Keratinocyte (primary cell): ENCODE measurements around the gene HNF1B. TPM values are rescaled to one million over a fixed set of nuclear protein-coding genes. Genes with fewer than 3 reads are reported as not detected.

Experiments
- DNase-seq: peaks from one replicate; pipeline ENCODE4 v3.0.0-alpha.2; 2011; ENCODE audit warnings: low read depth, missing footprints, low spot score
- FAIRE-seq: peaks from 2 replicates; lab custom pipeline; 2011; peaks lifted over from hg19 to GRCh38; lab: Jason Lieb, UNC
- H2AFZ ChIP-seq: 2 replicates; pipeline ENCODE4 v1.6.0; 2012; ENCODE audit warnings: low read length, control low read depth, inconsistent platforms; ENCODE audit not compliant: control insufficient read depth
- H3K27ac ChIP-seq: 2 replicates; pipeline ENCODE4 v1.5.1; 2011; ENCODE audit warnings: low read length; ENCODE audit not compliant: control insufficient read depth, insufficient read depth
- H3K27me3 ChIP-seq: 3 replicates; pipeline ENCODE4 v1.6.0; 2011; ENCODE audit warnings: low read length; ENCODE audit not compliant: control insufficient read depth, insufficient read depth; ENCODE audit errors: extremely low read depth
- H3K36me3 ChIP-seq, 2 experiments: 2 replicates in 1 of 2; 3 replicates in 1 of 2; pipeline ENCODE4 v1.5.1; 2011; ENCODE audit warnings: low read length in 2 of 2, mild to moderate bottlenecking in 1 of 2; ENCODE audit not compliant: control insufficient read depth in 2 of 2, insufficient read depth in 2 of 2; ENCODE audit errors: extremely low read depth in 1 of 2
- H3K4me1 ChIP-seq: 3 replicates; pipeline ENCODE4 v1.5.1; 2011; ENCODE audit warnings: low read length; ENCODE audit not compliant: control insufficient read depth, insufficient read depth; ENCODE audit errors: extremely low read depth
- H3K4me2 ChIP-seq: 3 replicates; pipeline ENCODE4 v1.6.0; 2011; ENCODE audit warnings: low read depth, low read length; ENCODE audit not compliant: control insufficient read depth, insufficient read depth; ENCODE audit errors: extremely low read depth
- H3K4me3 ChIP-seq, 3 experiments: fragments of 200-600 bp in 1 of 3; sonication (generic) in 1 of 3; 2 replicates in 2 of 3; 3 replicates in 1 of 3; pipeline ENCODE4 v1.5.1; 2011 to 2016; ENCODE audit warnings: low read length in 3 of 3, mild to moderate bottlenecking in 3 of 3, control low read depth in 2 of 3, inconsistent platforms in 1 of 3, low read depth in 1 of 3, mixed read lengths in 1 of 3, mixed run types in 1 of 3, moderate library complexity in 1 of 3; ENCODE audit not compliant: control insufficient read depth in 2 of 3, insufficient read depth in 2 of 3; ENCODE audit errors: extremely low read depth in 1 of 3
- H3K79me2 ChIP-seq: 2 replicates; pipeline ENCODE4 v1.6.0; 2012; ENCODE audit warnings: low read length; ENCODE audit not compliant: control insufficient read depth, insufficient read depth
- H3K9ac ChIP-seq: 3 replicates; pipeline ENCODE4 v1.6.0; 2011; ENCODE audit warnings: low read length; ENCODE audit not compliant: control insufficient read depth, insufficient read depth; ENCODE audit errors: extremely low read depth
- H3K9me1 ChIP-seq: 3 replicates; pipeline ENCODE4 v1.6.0; 2011; ENCODE audit warnings: low read length; ENCODE audit not compliant: control insufficient read depth, insufficient read depth; ENCODE audit errors: extremely low read depth
- H3K9me3 ChIP-seq: 2 replicates; pipeline ENCODE4 v1.5.1; 2012; ENCODE audit warnings: low read depth, low read length; ENCODE audit not compliant: control insufficient read depth
- H4K20me1 ChIP-seq: 3 replicates; pipeline ENCODE4 v1.6.0; 2011; ENCODE audit warnings: low read length; ENCODE audit not compliant: control insufficient read depth, insufficient read depth; ENCODE audit errors: extremely low read depth
- CTCF ChIP-seq, 3 experiments: IDR thresholded peaks in 1 of 3; conservative IDR thresholded peaks in 1 of 3; optimal IDR thresholded peaks in 1 of 3; 2 replicates in 2 of 3; 3 replicates in 1 of 3; pipeline versions ENCODE3 to v1.5.1; 2011; ENCODE audit warnings: low read length in 3 of 3, mild to moderate bottlenecking in 3 of 3, moderate library complexity in 2 of 3, control low read depth in 1 of 3, inconsistent platforms in 1 of 3; ENCODE audit not compliant: insufficient read depth in 2 of 3; ENCODE audit errors: extremely low read depth in 1 of 3
- EZH2 ChIP-seq: IDR thresholded peaks from one replicate; pipeline ENCODE4 v1.6.1; 2012; ENCODE audit warnings: inconsistent platforms, mild to moderate bottlenecking, low read length, moderate library complexity
- dilution Hi-C: fragments of 300-500 bp; cut with MboI; formaldehyde crosslinking; loops from one replicate; pipeline ENCODE4 v1.7.0; 2020; ENCODE audit warnings: low sequenced_read_pairs; ENCODE audit not compliant: extremely low pct_ligation_motif_present
- polyA plus RNA-seq, 5 experiments: library from polyadenylated mRNA; depleted of rRNA in 3 of 5; stranded (reverse) in 3 of 5; stranded (forward) in 1 of 5; unstranded in 1 of 5; fragments of >200 nt; gene quantifications; 1 replicate in 1 of 5; 2 replicates in 3 of 5; 3 replicates in 1 of 5; pipeline versions ENCODE4 v1.2.1 to v1.2.3, GENCODE V29; 2011 to 2012; ENCODE audit warnings: missing spikeins in 2 of 5, low read depth in 1 of 5, low replicate concordance in 1 of 5

The HNF1B gene
- polyA plus RNA-seq, 1 donor (not counting 4 experiments of a cell fraction or from before 2014, with no cell fraction given) = not detected

- FAIRE-seq (no peak), DNase-seq (no peak)
- TF ChIP-seq CTCF (optimal IDR thresholded peaks at IDR 0.05 in 1 of 3, IDR thresholded peaks at IDR 0.05 in 1 of 3, conservative IDR thresholded peaks at IDR 0.05 in 1 of 3; ENCODE audit: extremely low read depth in 1 of 3, insufficient read depth in 2 of 3, low read length in 3 of 3) (no peak), EZH2 (peak; percentile 100)
- Histone ChIP-seq H3K9me3 (no peaks in the 10 kb centered on the region), H3K27ac (no peak overlapping the region), H3K27me3 (peaks cover 83% of the 10 kb centered on the region), H3K79me2 (no peaks in the 10 kb centered on the region), H3K4me2 (peak overlapping the region; percentile 85), H4K20me1 (no peaks in the 10 kb centered on the region), H3K36me3 (no peaks in the 10 kb centered on the region), H3K4me1 (peaks cover 13% of the 10 kb centered on the region), H3K9ac (no peak overlapping the region), H2AFZ (no peak overlapping the region), H3K4me3 (peak overlapping the region in 2 of 3 experiments; percentile 51 to 59), H3K9me1 (no peaks in the 10 kb centered on the region)
- dilution Hi-C loops = no loop called here
These were observed 2.6 kb downstream of the HNF1B start for GRCh38 chr17:37742116-37742761.

DNA sequence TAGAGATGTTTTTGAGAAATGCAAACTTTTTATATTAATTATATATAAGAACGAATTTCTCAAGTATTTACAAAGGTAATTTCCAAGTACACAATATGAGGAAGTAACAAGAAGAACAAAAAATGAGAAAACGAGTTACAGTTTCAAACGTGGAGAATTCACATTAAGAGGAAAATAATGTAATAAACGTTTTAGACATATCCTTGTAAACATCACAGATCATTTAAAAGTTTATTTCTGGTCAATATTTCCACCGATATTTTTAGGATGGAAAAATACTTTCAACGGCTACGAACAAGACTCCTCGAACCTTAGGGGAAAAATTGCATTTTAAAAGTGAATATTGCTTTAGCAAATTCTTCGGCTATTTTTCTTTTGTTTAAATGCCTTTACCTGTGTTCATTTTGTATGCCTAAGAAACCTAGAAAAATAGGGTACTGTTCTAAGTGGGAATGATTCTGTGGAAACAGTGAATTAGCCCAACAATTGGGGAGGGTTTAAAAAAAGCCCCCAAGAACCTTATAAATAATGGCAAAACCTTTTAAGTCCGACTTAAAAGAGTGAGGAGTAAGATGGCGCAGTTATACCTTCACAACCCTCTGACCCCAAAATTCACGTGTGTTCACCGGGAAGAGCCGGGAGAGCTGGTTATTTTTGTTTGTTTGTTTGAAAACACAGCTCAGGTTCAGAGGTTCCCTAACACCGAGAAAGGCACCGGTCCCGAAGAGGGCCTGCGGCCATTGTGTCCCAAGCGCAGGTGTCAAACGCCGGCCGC is 3.3 kb downstream of the HNF1B start:
- H2AFZ ChIP-seq = no peak overlapping the region

More for the DNA sequence above, 3.3 kb downstream of the HNF1B start:
- no peak overlapping the region for H3K27ac ChIP-seq
- dilution Hi-C loops = no loop called here
- TF ChIP-seq CTCF (optimal IDR thresholded peaks at IDR 0.05 in 1 of 3, IDR thresholded peaks at IDR 0.05 in 1 of 3, conservative IDR thresholded peaks at IDR 0.05 in 1 of 3; ENCODE audit: extremely low read depth in 1 of 3, insufficient read depth in 2 of 3, low read length in 3 of 3) (no peak), EZH2 (no peak)
- H3K36me3 ChIP-seq = no peaks in the 10 kb centered on the region
- H3K4me1 ChIP-seq = peaks cover 13% of the 10 kb centered on the region
- H3K4me2 ChIP-seq = peak overlapping the region; percentile 85
- no peaks in the 10 kb centered on the region for H3K9me3 ChIP-seq
- FAIRE-seq (no peak), DNase-seq (no peak)
- no peaks in the 10 kb centered on the region for H3K79me2 ChIP-seq
- H3K9ac ChIP-seq = no peak overlapping the region
- no peaks in the 10 kb centered on the region for H4K20me1 ChIP-seq
- H3K4me3 ChIP-seq = peak overlapping the region in 2 of 3 experiments; percentile 51 to 59
- no peaks in the 10 kb centered on the region for H3K9me1 ChIP-seq
- H3K27me3 ChIP-seq = peaks cover 78% of the 10 kb centered on the region
